Hepatic stellate cell (primary cell): ENCODE results near the gene TMEM129.

Source experiments
- DNase-seq: peaks from one replicate; pipeline ENCODE4 v3.0.0; 2011; ENCODE audit warnings: low spot score

The TMEM129 gene

DNA sequence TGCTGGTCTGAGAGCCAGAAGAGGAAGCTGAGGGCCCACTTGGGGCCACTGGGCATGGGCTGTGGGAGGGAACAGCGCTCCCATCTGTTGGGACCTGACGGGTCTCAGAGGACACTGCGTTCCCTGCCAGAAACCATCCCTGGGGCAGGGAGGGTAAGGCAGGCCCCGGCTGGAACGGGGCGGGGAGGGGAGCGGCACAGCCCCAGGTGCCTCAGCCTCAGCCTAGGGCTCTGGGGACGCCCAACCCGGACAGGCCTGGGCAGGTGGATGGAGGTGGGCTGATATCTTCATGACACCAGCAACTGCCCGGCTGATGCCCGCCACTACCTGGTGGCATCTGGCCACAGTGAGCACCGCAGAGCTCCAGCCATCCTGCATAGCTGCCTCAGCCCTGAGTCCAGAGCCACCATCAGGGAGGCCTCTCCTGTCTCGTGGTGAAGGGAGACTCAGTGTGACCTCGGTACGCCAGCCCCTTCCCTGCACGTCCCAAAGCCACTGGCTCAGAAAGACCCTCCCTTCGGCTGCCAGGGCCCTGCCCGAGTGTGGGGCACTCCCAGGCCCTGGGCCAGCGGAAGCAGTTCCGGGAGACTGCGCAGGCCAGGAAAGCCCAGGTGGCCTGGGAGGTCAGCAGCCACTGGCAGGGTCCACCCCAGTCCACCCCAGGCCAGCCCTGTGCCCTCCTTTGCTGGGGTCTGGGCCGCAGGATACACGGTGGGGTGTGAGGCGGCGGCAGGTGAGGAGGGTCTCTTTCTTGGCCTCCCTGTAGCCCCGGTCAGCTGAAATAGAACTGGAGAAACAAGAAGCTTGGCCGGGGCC, 37.4 kb upstream of the TMEM129 start:
- DNase-seq = no peak

DNA sequence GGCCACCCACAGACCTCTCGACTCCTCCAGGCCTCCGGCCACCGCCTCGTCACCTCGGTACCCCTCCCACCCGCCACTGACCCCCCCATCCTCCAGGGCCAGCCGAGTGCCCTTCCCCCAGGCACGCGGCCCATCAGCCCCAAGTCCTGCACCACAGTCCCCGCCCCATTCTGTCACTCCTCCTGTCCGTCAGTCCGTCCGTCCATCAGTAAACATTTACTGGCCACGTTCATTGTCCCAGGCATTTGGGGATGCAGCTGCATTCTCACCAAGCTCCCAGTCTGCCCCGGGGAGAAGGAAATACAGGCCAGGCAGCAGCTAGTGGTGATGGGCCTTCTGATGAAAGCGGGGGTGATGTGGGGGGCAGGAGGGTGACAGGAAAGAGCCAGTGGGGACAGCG, 36.7 kb upstream of the TMEM129 start:
- no peak for DNase-seq

DNA sequence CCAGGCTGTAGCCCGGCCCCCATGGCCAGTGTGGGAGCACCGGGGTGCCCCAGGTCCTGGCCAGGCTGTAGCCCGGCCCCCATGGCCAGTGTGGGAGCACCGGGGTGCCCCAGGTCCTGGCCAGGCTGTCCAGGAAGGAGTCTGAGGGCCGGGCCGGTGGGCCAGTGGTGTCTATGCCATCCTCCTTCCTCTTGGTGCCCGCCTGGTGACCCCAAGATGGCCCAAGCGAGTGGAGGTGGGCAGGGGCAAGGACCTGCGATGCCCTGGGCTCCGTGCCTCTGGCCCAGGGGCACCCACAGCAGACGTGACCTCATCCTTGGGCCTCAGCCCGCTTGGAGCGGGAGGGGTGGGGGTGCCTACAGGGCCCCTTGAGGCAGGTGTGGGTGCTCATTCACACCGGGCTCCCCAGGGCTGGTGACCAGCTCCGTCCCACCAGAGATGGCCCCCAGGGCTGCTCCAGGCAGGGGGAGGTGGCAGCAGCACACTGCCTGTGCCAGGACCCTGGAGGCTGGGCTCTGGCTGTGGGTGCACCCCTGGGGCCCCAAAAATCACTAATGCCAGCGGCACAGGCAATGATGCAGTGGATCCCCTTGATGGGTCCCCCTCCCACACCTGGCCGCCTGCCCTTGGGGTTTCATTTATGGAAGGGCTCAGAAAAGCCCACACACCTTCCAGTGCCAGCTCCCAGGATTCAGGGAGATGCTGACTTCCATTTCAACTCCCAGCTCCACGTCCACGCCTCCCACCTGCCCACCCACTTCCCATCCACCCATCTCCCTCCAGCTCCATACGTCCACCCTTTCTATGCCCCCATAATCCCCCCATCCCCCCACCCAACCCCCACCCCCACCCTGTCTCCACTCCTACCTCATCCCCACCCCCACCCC, 36.0 kb upstream of the TMEM129 start:
- DNase-seq = no peak

DNA sequence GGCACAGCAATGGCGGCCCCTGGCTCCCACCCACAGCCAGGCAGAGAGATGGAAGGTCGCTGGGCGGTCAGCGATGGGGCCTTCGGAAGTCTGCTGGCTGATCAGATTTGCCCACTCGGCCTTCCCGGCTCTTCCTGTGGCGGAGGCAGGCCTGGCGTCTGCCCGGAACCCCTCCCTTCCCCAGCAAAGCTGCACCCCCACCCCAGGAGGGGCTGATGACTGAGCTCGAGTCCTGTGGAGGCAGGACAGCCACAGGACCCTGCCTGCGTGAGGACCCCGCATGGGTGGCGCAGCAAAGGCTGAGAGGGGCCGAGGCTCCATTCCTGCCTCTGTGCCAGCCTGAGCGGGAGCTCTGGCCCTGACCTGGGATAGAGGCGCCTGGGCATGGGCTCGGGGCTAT, 35.0 kb upstream of the TMEM129 start:
- no peak for DNase-seq

DNA sequence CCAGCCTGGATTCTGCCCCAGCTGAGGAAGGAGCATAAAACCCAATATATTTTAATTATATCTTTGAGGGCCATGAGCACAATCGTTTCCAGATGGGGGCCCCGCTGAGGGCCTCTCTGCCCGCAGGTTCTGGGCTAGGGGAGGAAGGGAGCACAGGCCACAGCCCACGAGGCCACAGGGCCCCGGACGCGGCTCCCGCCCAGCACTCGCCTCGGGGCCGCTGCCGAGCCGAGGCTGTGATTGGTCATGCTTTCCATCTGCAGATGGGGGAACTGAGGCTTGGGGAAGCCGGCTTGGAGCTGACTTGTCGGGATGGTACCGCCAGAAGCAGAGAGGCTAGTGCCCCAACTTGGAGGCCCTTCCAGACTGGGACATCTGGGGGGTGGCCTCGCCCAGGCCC, 34.2 kb upstream of the TMEM129 start:
- no peak for DNase-seq

DNA sequence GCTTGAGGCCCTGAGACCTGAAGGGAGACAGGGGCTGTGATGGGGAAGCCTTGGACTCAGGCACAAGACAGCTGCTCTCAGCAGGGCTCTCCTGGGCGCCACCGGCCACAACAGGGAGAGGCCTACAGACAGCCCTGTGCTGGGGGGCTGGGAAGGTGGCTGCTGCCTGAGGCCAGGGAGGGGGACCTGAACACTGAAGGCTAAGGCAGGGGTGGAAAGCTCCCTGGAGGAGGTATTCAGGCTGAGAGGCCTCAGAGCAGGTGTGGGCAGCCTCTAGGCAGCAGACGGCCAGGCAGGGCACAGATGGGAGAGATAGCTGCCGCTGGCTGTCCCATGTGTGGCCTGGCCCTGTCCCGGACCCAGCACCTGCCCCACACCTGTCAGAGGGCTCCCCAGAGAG, 33.2 kb upstream of the TMEM129 start:
- no peak for DNase-seq

DNA sequence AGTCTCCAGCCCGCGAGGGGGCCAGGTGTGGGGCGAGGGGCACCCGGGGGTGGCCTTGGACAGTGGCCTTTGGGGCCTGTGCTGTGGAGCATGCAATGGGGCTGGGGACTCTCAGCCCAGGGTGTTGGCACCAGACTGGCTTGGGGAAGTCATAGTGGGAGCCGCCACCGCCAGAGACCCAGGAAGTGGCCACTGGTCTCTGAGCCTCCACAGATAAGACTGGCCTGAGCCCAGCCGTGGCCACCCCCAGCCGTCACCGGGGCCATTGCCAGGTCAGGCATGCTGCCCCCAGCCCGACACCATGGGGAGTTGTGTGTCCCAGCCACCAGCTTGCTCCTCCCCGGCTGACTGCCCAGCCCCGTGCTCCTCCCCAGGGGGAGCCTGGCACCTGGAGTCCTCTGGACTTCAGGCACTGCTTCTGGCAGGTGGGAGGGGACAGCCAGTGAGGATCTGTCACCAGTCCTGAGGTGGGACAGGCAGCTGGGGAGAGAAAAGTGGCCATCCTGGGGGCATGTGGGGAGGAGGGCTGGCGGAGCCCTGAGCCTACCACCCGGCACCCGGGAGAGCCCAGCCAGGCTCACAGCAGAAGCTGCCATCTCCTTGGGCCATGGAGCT, 32.7 kb upstream of the TMEM129 start:
- DNase-seq = no peak

DNA sequence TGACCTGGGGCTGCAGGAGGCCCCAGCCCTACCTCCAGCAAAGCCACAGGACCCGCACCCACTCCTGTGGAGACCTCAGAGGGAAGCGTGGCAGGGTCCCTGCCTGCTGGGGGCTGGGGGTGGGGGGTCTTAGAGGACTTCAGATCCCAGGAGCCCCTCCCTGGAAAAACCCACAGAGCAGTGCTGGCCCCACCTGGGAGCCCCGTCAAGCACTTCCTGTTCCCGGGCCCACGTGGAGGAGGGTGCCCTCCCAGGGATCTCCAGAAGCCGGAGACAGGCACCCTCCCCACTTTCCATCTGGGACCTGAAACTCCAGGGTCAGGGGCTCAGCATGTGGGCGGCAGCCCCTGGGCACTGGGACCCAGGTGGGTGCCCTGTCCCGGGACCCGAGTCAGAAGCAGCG, 32.2 kb upstream of the TMEM129 start:
- no peak for DNase-seq

DNA sequence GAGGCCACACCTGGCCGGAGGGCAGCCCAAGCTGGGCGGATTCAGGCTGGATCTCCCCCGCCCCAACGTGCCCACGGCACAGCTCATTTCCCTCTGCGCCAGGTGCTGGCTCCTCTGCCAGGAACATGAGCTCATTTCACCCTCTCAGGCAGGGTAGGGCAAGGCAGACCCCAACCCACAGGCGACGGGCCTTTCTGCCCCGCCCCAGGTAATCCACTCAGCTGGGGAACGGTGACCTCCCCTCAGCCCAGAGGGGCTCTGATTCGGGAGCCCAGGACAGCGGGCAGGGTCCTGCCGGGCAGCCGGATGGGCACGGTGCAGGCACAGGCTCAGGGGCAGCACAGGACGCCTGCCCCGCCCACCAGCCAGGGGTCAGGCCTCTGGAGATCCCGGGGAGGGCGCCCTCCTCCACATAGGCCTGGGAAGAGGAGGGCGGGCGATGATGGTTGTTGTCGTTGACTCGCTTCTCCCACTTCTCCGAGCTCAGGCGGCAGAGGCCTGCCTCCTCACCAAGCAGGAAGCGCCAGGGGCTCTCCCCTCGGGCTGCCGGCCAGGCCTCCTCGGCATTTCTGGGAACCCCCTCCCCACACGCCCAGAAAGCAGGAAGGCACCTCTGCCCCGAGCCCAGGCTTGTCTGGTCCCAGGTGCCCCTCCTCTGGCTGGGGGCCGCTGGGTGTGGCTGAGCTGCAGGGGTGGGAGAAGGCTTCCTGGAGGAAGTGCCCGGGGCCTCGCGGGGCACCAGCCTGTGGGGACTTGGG, 31.3 kb upstream of the TMEM129 start:
- DNase-seq = no peak

DNA sequence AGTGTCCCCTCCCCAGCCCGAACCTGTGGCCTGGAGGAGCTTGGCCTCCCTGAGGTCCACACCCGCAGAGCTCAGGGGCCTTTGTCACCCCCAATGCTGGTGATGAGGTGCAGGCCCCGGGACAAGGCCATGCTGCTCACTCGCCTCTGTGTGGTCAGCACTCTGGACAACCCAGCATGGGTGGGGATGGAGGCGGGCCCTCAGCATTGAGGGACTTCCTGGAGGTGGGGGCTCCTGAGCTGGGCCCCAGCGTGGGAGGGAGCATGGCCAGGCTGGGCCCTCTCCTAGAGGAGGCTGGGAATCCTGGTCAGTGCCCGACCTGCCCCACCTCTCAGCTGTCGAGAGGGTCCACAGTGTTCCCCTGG, 30.8 kb upstream of the TMEM129 start:
- no peak for DNase-seq

DNA sequence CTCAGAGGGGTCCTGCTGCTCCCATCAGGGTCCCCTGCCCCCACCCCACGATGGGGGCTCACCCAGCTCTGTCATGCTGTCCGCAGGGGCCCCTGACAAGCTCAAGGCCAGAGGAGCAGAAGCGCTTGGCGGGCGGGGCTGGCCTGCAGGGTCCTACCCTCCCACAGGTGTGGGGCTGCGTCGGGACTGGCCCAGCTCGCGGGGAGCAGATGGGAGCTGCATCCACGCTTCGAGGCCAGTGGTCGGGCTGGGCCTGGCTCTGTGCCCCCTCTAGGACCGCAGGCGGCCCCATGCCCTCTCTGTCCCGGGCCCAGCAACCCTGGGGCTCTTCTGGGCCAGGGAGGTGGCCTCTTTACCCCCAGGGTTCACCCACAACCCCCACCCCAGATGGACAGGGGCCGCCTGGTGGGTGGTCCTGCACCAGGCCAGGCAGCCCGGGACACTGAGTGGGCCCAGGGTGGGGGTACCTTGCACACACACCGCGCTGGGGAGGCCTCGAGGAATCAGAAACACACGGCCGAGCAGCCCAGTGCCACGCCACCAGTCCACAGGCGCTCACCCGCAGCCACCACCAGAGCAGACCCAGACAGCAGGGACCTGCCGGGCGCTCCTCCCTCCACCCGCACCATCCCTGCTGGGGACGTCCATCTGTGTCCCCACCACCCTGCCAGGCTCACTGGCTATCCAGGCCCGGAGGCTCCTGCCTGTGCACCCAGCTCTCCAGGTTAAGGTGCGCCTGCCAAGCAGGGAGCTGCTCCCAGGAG, 30.2 kb upstream of the TMEM129 start:
- no peak for DNase-seq

DNA sequence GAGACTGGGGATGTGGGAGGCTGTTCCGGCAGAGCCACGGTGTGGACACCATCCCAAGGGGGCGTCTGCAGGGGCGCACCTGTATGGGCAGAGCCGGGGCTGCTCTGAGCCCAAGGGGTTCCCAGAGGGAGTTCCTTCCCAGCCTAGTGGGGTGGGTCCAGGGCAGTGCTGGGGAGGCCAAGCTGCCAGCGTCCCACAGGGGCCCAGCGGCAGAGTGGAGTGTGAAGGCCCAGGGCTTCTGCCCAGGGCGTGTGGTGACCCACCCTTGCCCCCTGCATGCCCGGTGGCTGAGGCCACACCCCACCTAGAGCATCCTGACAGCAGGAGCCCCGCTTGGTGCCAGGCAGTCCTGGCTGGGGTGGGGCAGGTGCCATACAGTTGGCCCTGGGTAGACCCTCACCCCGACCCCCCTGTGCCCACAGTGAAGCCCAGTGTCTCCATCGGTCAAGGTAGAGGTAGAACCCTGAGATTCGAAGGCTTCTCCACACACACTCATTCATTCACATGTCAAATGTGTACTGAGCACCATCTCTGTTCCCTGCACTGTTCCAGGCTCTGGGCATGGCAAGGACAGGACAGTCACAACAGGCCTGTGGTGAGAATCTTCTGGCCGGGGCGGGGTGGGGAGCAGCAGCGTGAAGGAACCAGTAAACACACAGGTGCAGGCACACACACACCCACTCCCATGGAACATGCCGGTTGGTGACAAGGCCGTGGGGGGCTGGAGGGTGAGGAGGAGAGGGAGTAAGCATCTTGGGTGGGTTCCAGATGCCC, 29.4 kb upstream of the TMEM129 start:
- no peak for DNase-seq

DNA sequence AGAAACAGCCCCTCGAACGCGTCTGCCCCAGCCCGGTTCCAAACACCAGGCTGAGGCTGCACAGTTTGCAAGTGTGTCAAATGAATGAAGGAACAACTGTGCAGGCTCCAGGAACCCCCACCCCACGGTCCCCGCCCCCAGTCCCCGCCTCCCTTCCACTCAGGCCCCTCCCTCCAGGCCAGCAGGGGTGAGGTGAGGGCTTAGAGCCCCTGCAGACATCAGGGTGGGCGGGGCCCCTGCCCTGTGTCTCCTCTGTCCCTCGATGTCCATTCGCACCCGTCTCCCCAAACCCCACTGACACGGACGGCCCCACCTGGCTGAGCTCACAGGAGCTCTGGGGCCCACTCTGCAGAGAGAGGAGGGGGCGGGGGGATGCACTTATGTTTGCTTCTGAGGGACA, 28.7 kb upstream of the TMEM129 start:
- no peak for DNase-seq

DNA sequence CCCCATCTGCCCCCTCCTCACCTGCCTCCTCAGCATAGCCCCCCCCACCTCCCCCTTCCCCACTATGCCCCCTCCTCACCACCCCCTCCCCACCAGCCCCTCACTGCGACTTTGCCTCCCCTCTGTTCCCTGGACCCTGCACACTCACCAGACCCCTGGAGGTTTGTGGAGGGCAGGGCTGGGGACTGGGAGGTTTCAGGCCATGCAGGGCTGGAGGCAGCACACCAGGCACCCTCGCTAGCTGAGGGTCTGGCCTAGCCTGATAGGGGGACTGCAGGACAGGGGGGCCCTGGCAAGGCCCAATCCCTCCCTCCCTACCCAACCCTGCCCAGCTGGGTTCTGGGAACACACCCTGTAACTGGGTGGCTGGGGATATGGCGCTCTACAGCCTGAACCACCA, 28.2 kb upstream of the TMEM129 start:
- no peak for DNase-seq

DNA sequence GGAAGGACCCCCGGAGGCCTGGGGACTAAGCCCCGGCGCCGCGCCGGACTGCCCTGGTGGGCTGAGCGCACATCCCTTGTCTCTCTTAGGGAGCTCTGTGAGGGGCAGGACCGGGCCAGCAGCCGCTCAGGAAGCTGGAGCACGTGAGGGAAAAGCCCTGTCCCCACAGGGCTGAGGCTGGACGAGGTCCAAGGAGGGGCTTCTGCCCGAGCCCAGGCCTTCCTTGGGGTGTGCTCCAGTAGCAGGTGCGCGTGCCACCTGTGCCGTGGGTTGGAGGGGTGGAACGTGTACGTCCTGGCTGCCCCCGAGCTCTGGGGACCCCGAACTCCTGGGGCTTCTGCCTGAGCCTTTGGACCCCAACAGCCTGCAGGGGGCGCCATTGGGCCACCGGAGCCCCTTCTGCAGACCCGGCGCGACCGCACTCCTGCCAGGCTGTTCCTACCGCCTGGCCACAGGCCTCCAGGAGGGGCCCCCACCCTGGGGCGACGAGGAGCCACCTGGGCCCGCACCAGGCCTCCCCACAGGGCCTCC, 27.4 kb upstream of the TMEM129 start:
- peak; percentile 90 for DNase-seq

DNA sequence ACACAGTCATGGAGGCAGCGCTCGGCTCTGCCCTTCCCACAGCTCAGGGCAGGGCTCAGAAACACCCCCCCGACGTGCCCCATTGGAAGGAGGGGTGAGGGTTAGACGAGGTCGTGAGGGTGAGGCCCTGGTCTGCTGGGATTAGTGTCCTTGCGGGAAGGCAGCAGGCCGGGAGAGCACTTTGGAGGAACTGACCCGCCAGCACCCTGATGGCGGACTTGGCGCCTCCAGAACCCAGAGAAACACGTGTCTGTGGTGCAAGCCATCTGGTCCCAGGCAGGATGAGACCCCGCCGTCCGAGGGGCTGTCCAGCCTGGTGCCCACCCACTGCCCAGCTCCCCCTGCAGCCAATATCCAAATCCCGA, 26.5 kb upstream of the TMEM129 start:
- no peak for DNase-seq

DNA sequence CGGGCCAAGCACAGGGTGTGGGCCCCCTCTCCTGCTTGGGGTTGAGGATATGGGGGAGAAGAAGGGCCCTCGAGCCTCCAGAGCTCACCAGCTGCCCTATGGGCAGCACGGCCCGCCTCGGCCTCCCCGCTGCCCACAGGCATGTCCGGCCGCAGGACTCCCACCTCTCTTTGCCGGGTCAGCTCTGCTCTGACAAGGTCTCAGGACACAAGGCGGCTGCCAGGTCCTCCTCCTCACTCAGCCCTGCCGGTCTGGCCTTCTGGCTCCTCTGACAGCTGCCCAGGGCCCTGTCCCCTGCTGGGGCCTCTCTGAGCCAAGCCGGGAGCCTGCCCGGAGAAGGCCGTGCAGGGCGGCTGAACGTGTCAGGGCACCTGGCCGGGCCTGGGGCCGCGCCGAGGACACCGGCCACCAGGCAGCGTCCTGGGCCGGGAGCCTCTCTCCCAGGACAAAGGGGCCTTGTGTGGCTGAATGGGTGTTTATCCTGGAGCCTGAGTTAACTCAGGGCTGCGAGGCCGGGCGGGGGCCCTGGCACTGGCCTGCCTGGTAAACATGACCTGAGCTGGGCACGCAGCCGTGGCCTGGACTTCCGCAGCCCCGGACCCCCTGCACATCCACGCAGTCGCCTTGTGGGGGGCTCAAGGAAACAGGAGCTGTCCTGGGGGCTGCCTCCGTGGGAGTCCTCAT, 25.9 kb upstream of the TMEM129 start:
- DNase-seq = no peak

DNA sequence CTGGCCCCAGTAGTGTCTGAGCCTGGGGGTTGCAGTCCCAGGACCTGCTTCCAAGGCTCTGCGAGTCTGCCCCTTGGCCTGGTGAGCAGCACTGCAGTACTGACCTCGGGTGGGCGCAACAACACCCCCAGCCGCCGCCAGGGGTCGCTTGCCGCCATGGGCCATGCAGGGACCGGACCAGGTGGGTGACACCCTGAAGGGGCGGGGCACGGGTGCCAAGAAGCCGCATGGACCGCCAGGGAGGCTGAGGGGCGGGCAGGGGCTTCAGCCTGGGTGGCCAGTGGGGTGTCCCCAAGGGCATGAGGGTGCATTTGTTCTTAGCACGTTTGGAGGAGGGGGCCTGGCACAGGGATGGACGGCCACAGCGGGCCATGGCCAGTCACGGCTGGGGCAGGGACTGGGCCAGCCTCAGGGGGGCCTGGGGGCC, 25.2 kb upstream of the TMEM129 start:
- peak; percentile 86 for DNase-seq

DNA sequence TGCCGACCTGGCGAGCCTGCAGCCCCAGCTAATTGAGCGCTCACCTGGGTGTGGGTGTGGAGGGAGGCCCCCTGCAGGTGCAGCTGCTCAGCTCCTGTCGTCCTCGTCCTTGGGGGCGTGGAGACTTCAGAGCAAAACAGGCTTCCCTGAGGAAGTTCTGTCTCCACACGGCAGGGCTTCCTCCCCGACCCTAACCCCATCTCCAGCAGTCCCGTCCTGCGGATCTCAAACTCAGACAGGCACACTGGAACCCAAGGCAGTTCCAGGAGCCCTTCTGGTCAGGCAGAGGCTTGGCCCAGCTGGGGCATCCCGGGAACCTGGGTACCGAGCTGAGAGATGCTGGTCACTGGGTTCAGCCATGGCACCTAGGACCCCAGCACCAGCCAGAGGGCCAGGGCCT, 24.6 kb upstream of the TMEM129 start:
- no peak for DNase-seq

DNA sequence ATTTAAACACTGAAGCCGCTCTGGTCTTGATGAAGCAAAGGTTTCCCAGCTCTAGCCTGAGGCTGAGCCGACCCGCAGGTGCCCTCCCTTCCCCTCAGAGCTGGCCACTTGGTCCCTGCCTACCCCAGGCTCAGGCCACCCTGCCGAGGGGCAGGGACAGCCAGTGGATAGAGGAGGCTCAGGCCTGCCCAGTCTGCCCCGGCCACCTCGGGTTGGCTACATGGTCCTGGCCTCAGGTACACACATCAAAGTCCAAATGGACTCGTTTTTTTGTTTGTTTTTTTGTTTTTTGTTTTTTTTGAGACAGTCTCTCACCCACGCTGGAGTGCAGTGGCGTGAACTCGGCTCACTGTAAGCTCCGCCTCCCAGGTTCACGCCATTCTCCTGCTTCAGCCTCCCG, 24.0 kb upstream of the TMEM129 start:
- no peak for DNase-seq
